Airway epithelial cell (primary cell): Measurements from ENCODE around the gene BCL2L13. TPM values are rescaled to one million over a fixed set of nuclear protein-coding genes. Genes with fewer than 3 reads are reported as not detected.

Experiments
- total RNA-seq: library from RNA; depleted of rRNA; stranded (reverse); fragments of >200 nt; gene quantifications from 2 replicates; pipeline ENCODE4 v1.2.3, GENCODE V29; 2015

Gene BCL2L13, protein sequence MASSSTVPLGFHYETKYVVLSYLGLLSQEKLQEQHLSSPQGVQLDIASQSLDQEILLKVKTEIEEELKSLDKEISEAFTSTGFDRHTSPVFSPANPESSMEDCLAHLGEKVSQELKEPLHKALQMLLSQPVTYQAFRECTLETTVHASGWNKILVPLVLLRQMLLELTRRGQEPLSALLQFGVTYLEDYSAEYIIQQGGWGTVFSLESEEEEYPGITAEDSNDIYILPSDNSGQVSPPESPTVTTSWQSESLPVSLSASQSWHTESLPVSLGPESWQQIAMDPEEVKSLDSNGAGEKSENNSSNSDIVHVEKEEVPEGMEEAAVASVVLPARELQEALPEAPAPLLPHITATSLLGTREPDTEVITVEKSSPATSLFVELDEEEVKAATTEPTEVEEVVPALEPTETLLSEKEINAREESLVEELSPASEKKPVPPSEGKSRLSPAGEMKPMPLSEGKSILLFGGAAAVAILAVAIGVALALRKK
- total RNA-seq = 36.7 and 41.6 TPM in 2 replicates

DNA sequence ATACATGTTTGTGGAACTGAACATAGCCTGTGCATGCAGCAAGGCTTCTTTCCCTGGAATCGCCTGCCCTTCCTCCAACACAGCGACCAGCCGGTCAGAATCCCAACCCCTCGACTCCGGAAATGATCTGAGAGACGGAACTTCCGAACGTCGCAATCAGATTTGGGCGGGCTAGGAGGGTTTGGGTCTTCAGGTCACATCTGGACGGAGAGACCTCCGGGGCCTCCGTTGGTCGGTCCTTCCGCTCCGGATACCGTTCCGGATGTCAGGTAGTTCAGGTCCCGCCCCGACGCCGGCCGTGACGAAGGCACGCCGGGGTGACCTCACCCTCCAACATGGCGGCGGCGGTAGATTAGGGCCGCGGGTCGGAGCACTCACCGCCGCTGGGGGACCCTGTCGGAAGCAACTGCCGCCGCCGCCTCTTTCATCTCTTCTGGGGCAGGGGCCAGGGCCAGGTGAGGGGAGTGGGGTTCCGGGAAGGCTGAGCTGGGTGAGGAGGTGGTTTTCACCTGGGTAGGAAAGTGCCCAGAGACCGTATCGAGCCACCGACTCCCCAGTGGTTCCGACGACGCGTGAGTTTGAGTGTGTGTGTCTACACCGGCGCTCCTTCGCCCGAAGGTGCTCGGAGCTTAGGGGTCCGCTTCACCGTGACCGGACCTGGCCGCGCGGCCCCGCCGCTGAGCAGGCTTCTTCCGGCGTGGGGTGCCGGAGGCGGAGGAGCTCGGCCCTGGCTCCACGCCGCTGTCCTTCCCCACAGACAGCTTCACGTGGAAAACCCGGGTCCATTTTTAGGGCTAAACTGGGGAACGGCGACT, at the start of gene BCL2L13:
Gene BCL2L13, plus strand, starts transcription at position 326 of the 815 bp plus-strand sequence. CDS start 16,955 bp downstream, outside the sequence.

DNA sequence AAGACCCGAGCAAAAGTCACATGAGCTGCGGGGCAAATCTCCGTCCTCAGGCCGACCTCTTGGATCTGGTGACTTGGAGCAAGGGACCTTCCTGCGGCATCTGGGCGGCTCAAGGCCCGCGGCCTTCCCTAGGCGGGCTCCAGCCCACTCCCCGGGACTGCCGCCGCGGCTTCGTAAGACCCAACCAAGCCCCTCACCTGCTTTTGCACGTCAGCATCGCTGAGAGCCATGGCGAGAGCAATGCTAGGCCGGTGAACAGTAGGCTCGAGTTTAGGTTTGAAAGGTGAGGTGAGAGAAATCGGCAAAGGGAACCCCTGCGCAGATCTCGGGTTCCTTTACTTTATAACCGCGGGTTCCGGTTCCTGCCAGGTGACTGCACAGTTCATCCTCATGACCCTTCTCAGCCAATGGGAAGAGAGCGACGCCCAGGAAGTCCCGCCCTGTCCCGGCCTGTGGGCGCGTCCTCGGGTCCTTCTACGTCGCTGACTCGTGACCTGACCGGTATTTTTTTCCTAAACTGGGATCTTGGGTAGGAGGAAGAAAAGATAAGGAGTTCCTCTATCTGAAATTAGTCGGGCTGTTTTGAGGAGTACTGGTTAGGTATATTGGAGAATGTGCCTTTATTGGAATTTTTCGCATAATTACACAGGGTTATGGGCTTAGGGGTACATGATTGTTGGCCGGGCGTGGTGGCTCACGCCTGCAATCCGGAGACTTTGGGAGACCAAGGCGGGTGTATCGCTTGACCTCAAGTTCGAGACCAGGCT, 10.0 kb upstream of the BCL2L13 start, which contains the start of gene ATP6V1E1:
Gene ATP6V1E1, minus strand, starts transcription at position 344 of the 767 bp plus-strand sequence. Its CDS starts 114 bp downstream, at position 230.

DNA sequence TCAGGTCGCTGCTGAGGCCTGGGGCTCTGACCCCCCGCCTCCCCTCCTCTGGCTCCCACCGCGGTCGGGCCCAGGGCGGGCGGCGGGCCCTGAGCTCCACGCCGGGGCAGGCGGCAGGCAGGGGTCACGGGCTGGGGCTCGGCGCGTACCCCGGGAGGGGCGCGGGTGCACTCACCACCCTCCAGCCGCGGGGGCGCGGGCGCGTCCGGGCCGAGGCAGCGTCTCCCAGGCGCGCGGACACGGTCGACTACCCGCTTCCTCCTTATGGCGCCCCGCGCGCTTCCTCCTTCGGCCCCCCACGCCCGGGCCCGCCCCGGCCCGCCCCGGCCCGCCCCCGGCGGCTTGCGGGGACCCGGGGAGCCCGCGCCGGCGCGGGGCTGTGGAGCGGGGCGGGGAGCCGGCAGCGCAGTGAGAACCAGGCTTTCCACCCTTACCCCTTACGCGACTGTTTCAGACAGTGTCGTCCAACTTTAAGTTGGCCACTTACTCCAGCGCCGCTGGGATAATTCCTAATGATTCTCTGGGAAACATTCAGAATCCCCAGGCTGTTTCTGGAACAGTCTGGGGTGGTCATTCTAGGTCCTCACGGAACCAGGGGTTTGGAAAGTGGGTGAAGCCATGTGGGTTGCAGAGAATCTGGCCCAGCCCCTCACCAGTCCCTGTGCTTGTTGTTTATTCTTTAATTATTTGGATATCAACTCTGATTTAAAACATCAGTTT, 135.8 kb downstream of the BCL2L13 start, which contains the start of gene BID:
Gene BID, minus strand, starts transcription at position 264 of the 720 bp plus-strand sequence. CDS start 24,353 bp downstream, outside the sequence.

Other genes with a start within 250 kb of the BCL2L13 start
- 0.51 TPM in 1 of 2 replicates, not detected in the other for gene SLC25A18, start 75.3 kb upstream of the BCL2L13 start, total RNA-seq
- 86.4 and 87.5 TPM in 2 replicates for gene ATP6V1E1, start 10.0 kb upstream of the BCL2L13 start, total RNA-seq
- 28.4 and 53.2 TPM in 2 replicates for gene BID, start 135.7 kb downstream of the BCL2L13 start, total RNA-seq